Central memory CD8-positive, alpha-beta T cell (primary cell): Measurements from ENCODE around the gene WWC1.

ENCODE experiments used
- ATAC-seq: fragments of 150-1000 bp; cut with Tn5 transposase; replicated peaks from 2 replicates; pipeline ENCODE4 v1.10.0; 2022; ENCODE audit warnings: mild to moderate bottlenecking, moderate FRiP score, moderate number of reproducible peaks; ENCODE audit not compliant: poor library complexity, severe bottlenecking; ENCODE audit errors: extremely low read depth
- DNase-seq, 2 donors: peaks; one replicate each; pipeline ENCODE4 v3.0.0; 2021; ENCODE audit warnings: low spot score in 2 of 2
- H3K27ac Mint-ChIP-seq: one replicate; pipeline ENCODE4 v1.8.0; 2022; ENCODE audit warnings: low read depth, mild to moderate bottlenecking, moderate library complexity, mixed read lengths
- H3K27me3 Mint-ChIP-seq: one replicate; pipeline ENCODE4 v1.8.0; 2022; ENCODE audit warnings: mixed read lengths
- H3K36me3 Mint-ChIP-seq: one replicate; pipeline ENCODE4 v1.8.0; 2022; ENCODE audit warnings: mild to moderate bottlenecking, moderate library complexity, mixed read lengths; ENCODE audit not compliant: insufficient read depth
- H3K4me1 Mint-ChIP-seq: one replicate; pipeline ENCODE4 v1.8.0; 2022; ENCODE audit warnings: mixed read lengths
- H3K4me3 Mint-ChIP-seq: one replicate; pipeline ENCODE4 v1.8.0; 2022; ENCODE audit warnings: mild to moderate bottlenecking, moderate library complexity, mixed read lengths
- H3K9me3 Mint-ChIP-seq: one replicate; pipeline ENCODE4 v1.8.0; 2022; ENCODE audit warnings: mixed read lengths

WWC1 gene

GRCh38 chr5:168317096-168317520, 25.7 kb downstream of the WWC1 start:
- Mint-ChIP-seq H3K36me3 (no peaks in the 10 kb centered on the region), H3K27me3 (peaks cover 28% of the 10 kb centered on the region), H3K4me1 (no peaks in the 10 kb centered on the region), H3K27ac (no peak overlapping the region), H3K9me3 (no peaks in the 10 kb centered on the region), H3K4me3 (no peak overlapping the region)
- ATAC-seq, result no peak
- no peak for DNase-seq

- Mint-ChIP-seq H3K4me3 (no peak overlapping the region), H3K9me3 (no peaks in the 10 kb centered on the region), H3K27me3 (peaks cover 29% of the 10 kb centered on the region), H3K4me1 (no peaks in the 10 kb centered on the region), H3K27ac (no peak overlapping the region), H3K36me3 (no peaks in the 10 kb centered on the region)
- DNase-seq (no peak), ATAC-seq (no peak)
These were observed 26.2 kb downstream of the WWC1 start for GRCh38 chr5:168317521-168318147.

- Mint-ChIP-seq H3K4me1 (no peaks in the 10 kb centered on the region), H3K27ac (no peak overlapping the region), H3K4me3 (no peak overlapping the region), H3K9me3 (no peaks in the 10 kb centered on the region), H3K36me3 (no peaks in the 10 kb centered on the region), H3K27me3 (peaks cover 32% of the 10 kb centered on the region)
- ATAC-seq (no peak), DNase-seq (no peak)
These were observed 26.8 kb downstream of the WWC1 start for GRCh38 chr5:168318240-168318639.

DNA sequence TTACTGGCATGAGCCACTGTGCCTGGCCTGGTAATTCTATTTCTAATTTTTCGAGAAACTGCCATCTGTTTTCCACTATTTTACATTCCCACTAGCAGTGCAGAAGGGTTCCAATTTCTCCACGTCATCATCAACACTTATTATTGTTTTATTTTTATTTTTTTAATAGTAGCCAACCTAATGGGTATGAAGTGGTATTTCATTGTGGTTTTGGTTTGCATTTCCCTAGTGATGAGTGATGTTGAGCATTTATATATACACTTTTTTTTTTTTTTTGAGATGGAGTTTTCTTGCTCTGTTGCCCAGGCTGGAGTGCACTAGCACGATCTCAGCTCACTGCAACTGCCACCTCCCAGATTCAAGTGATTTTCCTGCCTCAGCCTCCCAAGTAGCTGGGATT, 28.3 kb downstream of the WWC1 start:
- no peaks in the 10 kb centered on the region for H3K9me3 Mint-ChIP-seq
- no peak overlapping the region for H3K4me3 Mint-ChIP-seq
- ATAC-seq (no peak), DNase-seq (no peak)
- H3K27ac Mint-ChIP-seq, result no peak overlapping the region
- peaks cover 28% of the 10 kb centered on the region for H3K27me3 Mint-ChIP-seq
- no peaks in the 10 kb centered on the region for H3K4me1 Mint-ChIP-seq
- no peaks in the 10 kb centered on the region for H3K36me3 Mint-ChIP-seq

DNA sequence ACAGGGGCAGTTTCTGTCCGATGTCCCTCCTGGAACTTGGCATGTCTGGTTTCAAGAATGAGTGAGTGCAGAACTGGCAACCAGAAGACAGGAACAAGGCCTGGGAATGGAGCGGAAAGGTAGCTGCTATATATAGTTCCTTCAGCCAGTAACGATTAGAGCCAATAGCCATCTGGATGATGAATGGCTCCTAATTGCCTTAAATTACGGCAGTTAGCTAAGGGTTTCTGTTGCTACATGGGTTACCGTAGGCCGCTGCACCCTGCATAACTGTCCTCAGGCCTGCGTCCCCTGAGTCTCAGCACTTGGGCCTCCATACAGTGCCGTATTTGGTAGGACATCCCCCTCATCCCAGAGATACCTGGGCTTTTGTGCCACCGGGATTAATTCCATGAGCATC, 29.4 kb downstream of the WWC1 start:
- no peak overlapping the region for H3K4me3 Mint-ChIP-seq
- H3K36me3 Mint-ChIP-seq, result no peaks in the 10 kb centered on the region
- no peak for ATAC-seq
- no peaks in the 10 kb centered on the region for H3K9me3 Mint-ChIP-seq
- peaks cover 23% of the 10 kb centered on the region for H3K27me3 Mint-ChIP-seq
- no peak for DNase-seq
- no peaks in the 10 kb centered on the region for H3K4me1 Mint-ChIP-seq
- H3K27ac Mint-ChIP-seq, result no peak overlapping the region

DNA sequence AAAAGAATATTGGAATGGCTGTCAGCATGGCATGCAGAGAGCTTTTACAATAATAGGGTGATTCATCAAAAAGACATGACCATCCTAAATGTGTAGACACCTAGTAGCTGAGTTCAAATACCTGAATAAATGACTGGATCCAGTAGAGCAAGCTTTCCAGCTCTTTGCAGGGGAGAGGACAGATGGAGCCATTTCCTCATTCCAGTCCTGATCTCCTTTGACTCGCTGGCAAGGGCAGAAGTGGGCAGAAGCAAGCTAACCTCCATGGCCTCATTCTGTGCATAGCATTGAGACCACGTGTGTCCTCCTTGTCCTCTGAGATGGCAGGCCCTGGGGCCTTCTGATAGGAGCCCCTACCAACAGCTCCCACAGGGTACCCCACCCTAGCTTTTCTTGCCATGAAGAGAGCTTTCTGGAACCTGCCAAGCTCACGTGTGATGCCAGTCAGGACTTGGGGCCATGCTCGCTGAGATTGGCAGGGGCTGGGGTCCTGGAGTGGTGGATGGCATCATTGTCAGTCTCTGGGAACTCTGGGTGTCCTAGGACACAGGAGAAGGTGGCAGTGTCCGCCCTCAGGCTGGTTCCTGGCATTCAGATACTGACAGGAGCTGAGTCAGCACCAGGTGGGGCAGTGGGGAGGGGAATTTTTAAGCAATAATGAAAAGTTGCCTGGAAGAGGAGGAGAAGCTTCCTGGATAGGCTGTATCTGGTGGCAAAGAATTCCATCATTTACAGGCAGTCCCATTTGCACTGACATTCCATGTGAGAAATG, 33.6 kb downstream of the WWC1 start:
- ATAC-seq, result no peak
- Mint-ChIP-seq H3K4me1 (no peaks in the 10 kb centered on the region), H3K27me3 (peaks cover 63% of the 10 kb centered on the region), H3K27ac (no peak overlapping the region), H3K36me3 (no peaks in the 10 kb centered on the region), H3K4me3 (no peak overlapping the region), H3K9me3 (no peaks in the 10 kb centered on the region)
- DNase-seq, result no peak

DNA sequence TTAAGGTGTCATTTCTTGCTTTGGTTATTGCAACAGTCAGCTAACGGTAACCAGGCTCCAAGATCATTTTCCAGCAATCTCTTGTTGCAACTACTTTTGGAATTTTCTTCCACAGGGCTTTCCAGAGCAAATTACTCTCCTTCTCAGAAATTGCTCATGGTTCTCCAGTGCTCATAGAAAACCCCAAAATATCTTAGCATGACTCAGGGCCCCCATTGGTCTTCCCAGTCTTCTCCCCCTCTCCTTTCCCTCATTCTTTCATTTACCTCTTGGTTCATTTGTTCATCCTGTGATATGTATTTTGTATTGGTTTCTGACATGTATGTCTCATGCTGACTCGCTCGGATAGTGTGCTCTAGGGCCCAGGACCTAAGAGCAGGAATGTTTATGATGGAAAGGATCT, 35.6 kb downstream of the WWC1 start:
- Mint-ChIP-seq H3K4me3 (no peak overlapping the region), H3K27ac (no peak overlapping the region), H3K27me3 (peaks cover 68% of the 10 kb centered on the region), H3K4me1 (no peaks in the 10 kb centered on the region), H3K36me3 (no peaks in the 10 kb centered on the region), H3K9me3 (no peaks in the 10 kb centered on the region)
- DNase-seq (no peak), ATAC-seq (no peak)

GRCh38 chr5:168327451-168327850, 36.0 kb downstream of the WWC1 start:
- ATAC-seq (no peak), DNase-seq (no peak)
- Mint-ChIP-seq H3K9me3 (no peaks in the 10 kb centered on the region), H3K27ac (no peak overlapping the region), H3K4me3 (no peak overlapping the region), H3K4me1 (no peaks in the 10 kb centered on the region), H3K27me3 (peaks cover 69% of the 10 kb centered on the region), H3K36me3 (no peaks in the 10 kb centered on the region)

DNA sequence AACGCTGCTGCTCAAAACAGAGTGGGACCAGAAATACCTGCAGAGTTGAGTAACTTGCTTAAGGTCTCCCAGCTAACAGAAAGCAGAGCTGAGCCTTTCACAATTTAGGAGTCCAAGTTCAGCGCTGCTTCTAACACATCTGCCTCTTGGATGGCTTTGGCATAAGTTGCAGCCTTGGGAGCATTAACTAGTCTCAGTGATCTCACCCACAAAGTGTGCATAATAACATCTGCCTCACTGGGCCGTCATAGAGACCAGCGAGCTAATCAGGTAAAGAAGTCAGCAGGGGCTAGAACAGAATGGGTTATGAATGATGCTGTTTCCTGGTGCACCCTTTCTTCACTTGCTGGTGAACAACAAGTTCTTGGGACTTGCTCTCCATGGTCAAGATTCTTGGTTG, 36.5 kb downstream of the WWC1 start:
- Mint-ChIP-seq H3K27me3 (peaks cover 74% of the 10 kb centered on the region), H3K4me3 (no peak overlapping the region), H3K9me3 (no peaks in the 10 kb centered on the region), H3K4me1 (no peaks in the 10 kb centered on the region), H3K36me3 (no peaks in the 10 kb centered on the region), H3K27ac (no peak overlapping the region)
- DNase-seq (no peak), ATAC-seq (no peak)

GRCh38 chr5:168328814-168329213, 37.4 kb downstream of the WWC1 start:
- Mint-ChIP-seq H3K27ac (no peak overlapping the region), H3K9me3 (no peaks in the 10 kb centered on the region), H3K4me1 (no peaks in the 10 kb centered on the region), H3K27me3 (peaks cover 73% of the 10 kb centered on the region), H3K36me3 (no peaks in the 10 kb centered on the region), H3K4me3 (no peak overlapping the region)
- DNase-seq (no peak), ATAC-seq (no peak)

GRCh38 chr5:168329302-168329701, 37.9 kb downstream of the WWC1 start:
- Mint-ChIP-seq H3K27me3 (peaks cover 70% of the 10 kb centered on the region), H3K9me3 (no peaks in the 10 kb centered on the region), H3K4me3 (no peak overlapping the region), H3K4me1 (no peaks in the 10 kb centered on the region), H3K27ac (no peak overlapping the region), H3K36me3 (no peaks in the 10 kb centered on the region)
- no peak for DNase-seq
- no peak for ATAC-seq

GRCh38 chr5:168332042-168332441, 40.6 kb downstream of the WWC1 start:
- Mint-ChIP-seq H3K36me3 (no peaks in the 10 kb centered on the region), H3K27ac (no peak overlapping the region), H3K4me3 (no peak overlapping the region), H3K27me3 (peaks cover 55% of the 10 kb centered on the region), H3K9me3 (no peaks in the 10 kb centered on the region), H3K4me1 (no peaks in the 10 kb centered on the region)
- DNase-seq (no peak), ATAC-seq (no peak)

DNA sequence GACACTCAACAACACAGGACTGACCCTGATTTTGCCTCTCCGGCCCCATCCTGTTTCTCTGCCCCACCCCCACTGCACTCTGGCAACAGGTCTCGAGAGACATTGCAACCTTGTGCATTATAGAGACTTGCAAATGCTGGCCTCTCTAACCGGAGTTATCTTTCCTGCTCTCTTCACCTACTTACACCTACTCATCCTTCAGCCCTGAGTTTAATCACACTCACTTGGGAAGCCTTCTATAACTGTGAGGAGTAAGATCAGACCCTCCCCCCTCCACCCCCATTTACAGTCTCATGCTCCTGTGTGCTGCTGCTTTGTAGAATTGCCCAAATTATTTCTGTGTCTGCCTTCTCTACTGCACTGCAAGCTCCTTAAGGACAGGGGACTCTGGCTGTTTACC, 42.8 kb downstream of the WWC1 start:
- H3K36me3 Mint-ChIP-seq, result no peaks in the 10 kb centered on the region
- no peak for ATAC-seq
- no peak overlapping the region for H3K27ac Mint-ChIP-seq
- H3K9me3 Mint-ChIP-seq, result no peaks in the 10 kb centered on the region
- H3K4me1 Mint-ChIP-seq, result no peaks in the 10 kb centered on the region
- peaks cover 47% of the 10 kb centered on the region for H3K27me3 Mint-ChIP-seq
- no peak for DNase-seq
- no peak overlapping the region for H3K4me3 Mint-ChIP-seq
